GM12801 (cell line): Measurements from ENCODE around the gene ADAMTSL4.

Experiments
- CTCF ChIP-seq: IDR thresholded peaks from one replicate; pipeline ENCODE4 v1.5.1; 2011; ENCODE audit warnings: control low read depth; ENCODE audit not compliant: insufficient read length; ENCODE audit errors: extremely low read depth

ADAMTSL4 gene

GRCh38 chr1:150548632-150549495 lies at the start of gene ADAMTSL4:
TSS of gene ADAMTSL4 (plus strand) at chr1:150549408. CDS start at chr1:150552289, 2,881 bp downstream.
- TF ChIP-seq CTCF = no peak

GRCh38 chr1:150505431-150505830 lies 43.8 kb upstream of the ADAMTSL4 start:
- TF ChIP-seq CTCF = no peak

- TF ChIP-seq CTCF = no peak
These were observed 41.0 kb upstream of the ADAMTSL4 start, which contains the start of gene ECM1 for GRCh38 chr1:150507912-150508864. TSS of gene ECM1 (plus strand) at chr1:150508109. CDS start at chr1:150508210, 101 bp downstream.

- no peak for TF ChIP-seq CTCF
These were observed 40.2 kb upstream of the ADAMTSL4 start for GRCh38 chr1:150508982-150509381.

- no peak for TF ChIP-seq CTCF
These were observed 37.7 kb upstream of the ADAMTSL4 start for GRCh38 chr1:150511551-150511950.

- TF ChIP-seq CTCF = no peak
These were observed 37.1 kb upstream of the ADAMTSL4 start for GRCh38 chr1:150511985-150512660.
